Pancreas (tissue), 10 donors: ENCODE results near the gene EVC2. TPM values are rescaled to one million over a fixed set of nuclear protein-coding genes. Genes with fewer than 3 reads are reported as not detected.

Source experiments
- ATAC-seq, 4 donors: fragments of 200-7000 bp; cut with Tn5 transposase; one replicate each; pipeline versions ENCODE4 v1.8.0 to v1.9.1; 2020; ENCODE audit warnings: mild to moderate bottlenecking in 4 of 4, moderate library complexity in 4 of 4
- DNase-seq, 6 donors: peaks; one replicate each; pipeline ENCODE4 v3.0.0-alpha.2; 2020
- FAIRE-seq: peaks from 2 replicates; lab custom pipeline; 2012; peaks lifted over from hg19 to GRCh38; lab: Jason Lieb, UNC
- H3K27ac ChIP-seq, 4 donors: fragments of 200-600 bp; sonication (generic); 1 replicate in 3 of 4; 2 replicates in 1 of 4; pipeline versions ENCODE4 v1.5.0 to v1.8.0; 2020
- H3K27me3 ChIP-seq, 4 donors: fragments of 200-600 bp; one replicate each; pipeline ENCODE4 v1.8.0; 2021
- H3K36me3 ChIP-seq, 3 donors: fragments of 200-600 bp; sonication (generic) in 1 of 3; one replicate each; pipeline versions ENCODE4 v1.5.0 to v1.8.0; 2020 to 2021
- H3K4me1 ChIP-seq, 3 donors: fragments of 200-600 bp; one replicate each; pipeline ENCODE4 v1.8.0; 2021
- H3K4me3 ChIP-seq, 4 donors: fragments of 200-600 bp; sonication (generic) in 2 of 4; one replicate each; pipeline versions ENCODE4 v1.5.0 to v1.8.0; 2020 to 2021
- H3K9me3 ChIP-seq, 4 donors: fragments of 200-600 bp; one replicate each; pipeline ENCODE4 v1.8.0; 2021
- WGBS, 2 donors: extraction: QIAGEN DNeasy Blood & Tissue Kit; methylation state at CpG; one replicate each; pipeline ENCODE4 v1.1.7; 2013; 5-methylcytosine and 5-hydroxymethylcytosine counted together
- intact Hi-C, 3 donors: fragments of 100-400 bp; cut with DNase I; formaldehyde crosslinking; loops; one replicate each; pipeline versions ENCODE4 v1.11.1 to v1.14.2; 2022
- polyA plus RNA-seq, 2 donors: library from polyadenylated mRNA; stranded (reverse); fragments of 200-250 nt; gene quantifications; one replicate each; pipeline ENCODE4 v1.2.3, GENCODE V29; 2013
- total RNA-seq, 6 donors: library from RNA; stranded (reverse); fragmentation: NEBNext Ultra II Directional in 4 of 6; extraction: Animal tissue kit (Norgen Biotek cat#: 25700) in 4 of 6; gene quantifications; one replicate each; pipeline versions ENCODE4 v1.2.1 to v1.2.4, GENCODE V29; 2021 to 2023
- TF ChIP-seq, protein P1 (sequence below), 4 donors: fragments of 200-600 bp; sonication (generic) in 3 of 4; IDR thresholded peaks; one replicate each; pipeline versions ENCODE4 v1.5.0 to v1.8.0; 2021; ENCODE audit warnings: antibody characterized with exemption in 4 of 4
- donor health status: healthy with polysubstance abuse.
- donor health status: DM: no; HTN: no; CAD: no; lungs with moderate emphysema.
- donor health status: DM: no; HTN: no; CAD: no.
- donor health status: control.
- donor health status: control.
- donor health status: Bipolar disorder and iron deficiency.
- donor health status: DM: yes; HTN: yes; CAD: no.
- donor health status: DM: no; HTN: no; CAD: no.
- donor health status: DM: no; HTN: no; CAD: no.
- donor health status: DM: yes; HTN: yes; CAD: no.

EVC2 gene
- total and polyA plus RNA-seq, 8 donors = 1.2 to 4.2 (median 1.9) TPM

GRCh38 chr4:5524446-5525299, 183.7 kb downstream of the EVC2 start:
- Histone ChIP-seq H3K4me3 (no peak overlapping the region), H3K36me3 (no peaks in the 10 kb centered on the region), H3K27me3 (no peaks in the 10 kb centered on the region), H3K27ac (peak overlapping the region in 3 of 4 donors; percentile 25 to 68 (median 62)), H3K9me3 (no peaks in the 10 kb centered on the region), H3K4me1 (peaks cover 0 to 6% (median 0%) of the 10 kb centered on the region in 3 donors)
- FAIRE-seq (no peak), ATAC-seq (peak; percentile 74 to 95 (median 92)), DNase-seq (peak in 4 of 6 donors; percentile 30 to 58 (median 30))
- WGBS, 2 donors = 39 to 47% methylated on average over 5 of the region's 5 CpGs
- TF ChIP-seq, protein P1, sequence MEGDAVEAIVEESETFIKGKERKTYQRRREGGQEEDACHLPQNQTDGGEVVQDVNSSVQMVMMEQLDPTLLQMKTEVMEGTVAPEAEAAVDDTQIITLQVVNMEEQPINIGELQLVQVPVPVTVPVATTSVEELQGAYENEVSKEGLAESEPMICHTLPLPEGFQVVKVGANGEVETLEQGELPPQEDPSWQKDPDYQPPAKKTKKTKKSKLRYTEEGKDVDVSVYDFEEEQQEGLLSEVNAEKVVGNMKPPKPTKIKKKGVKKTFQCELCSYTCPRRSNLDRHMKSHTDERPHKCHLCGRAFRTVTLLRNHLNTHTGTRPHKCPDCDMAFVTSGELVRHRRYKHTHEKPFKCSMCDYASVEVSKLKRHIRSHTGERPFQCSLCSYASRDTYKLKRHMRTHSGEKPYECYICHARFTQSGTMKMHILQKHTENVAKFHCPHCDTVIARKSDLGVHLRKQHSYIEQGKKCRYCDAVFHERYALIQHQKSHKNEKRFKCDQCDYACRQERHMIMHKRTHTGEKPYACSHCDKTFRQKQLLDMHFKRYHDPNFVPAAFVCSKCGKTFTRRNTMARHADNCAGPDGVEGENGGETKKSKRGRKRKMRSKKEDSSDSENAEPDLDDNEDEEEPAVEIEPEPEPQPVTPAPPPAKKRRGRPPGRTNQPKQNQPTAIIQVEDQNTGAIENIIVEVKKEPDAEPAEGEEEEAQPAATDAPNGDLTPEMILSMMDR (IDR thresholded peaks at IDR 0.05) = no peak
- intact Hi-C loops = no loop called here

DNA sequence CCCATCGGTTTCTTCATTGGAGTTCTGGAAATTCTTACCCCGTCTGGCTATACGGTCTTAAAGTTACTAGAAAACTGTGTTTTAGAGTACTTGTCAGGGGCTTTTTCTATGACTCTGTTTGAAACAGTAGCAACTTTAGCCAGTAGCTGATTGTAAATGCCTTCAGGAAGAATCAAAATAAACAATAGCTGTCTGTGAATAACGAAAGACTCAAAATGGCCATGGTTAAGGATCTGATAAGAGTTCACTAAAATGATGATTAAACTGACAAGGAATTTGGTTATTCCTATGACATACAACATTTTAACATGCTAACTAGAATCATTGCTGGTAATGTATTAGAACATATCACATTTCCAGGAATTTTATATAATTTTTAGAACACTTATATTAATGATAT, 191.0 kb downstream of the EVC2 start:
- no peaks in the 10 kb centered on the region for H3K4me1 ChIP-seq
- DNase-seq (no peak), ATAC-seq (no peak), FAIRE-seq (no peak)
- H3K36me3 ChIP-seq = no peaks in the 10 kb centered on the region
- no peaks in the 10 kb centered on the region for H3K9me3 ChIP-seq
- TF ChIP-seq, protein P1 (IDR thresholded peaks at IDR 0.05) = no peak
- 70 to 94% methylated on average over 4 of the region's 4 CpGs for WGBS, 2 donors
- intact Hi-C loops = no loop called here
- H3K27ac ChIP-seq = no peak overlapping the region
- H3K4me3 ChIP-seq = no peak overlapping the region
- H3K27me3 ChIP-seq = no peaks in the 10 kb centered on the region

DNA sequence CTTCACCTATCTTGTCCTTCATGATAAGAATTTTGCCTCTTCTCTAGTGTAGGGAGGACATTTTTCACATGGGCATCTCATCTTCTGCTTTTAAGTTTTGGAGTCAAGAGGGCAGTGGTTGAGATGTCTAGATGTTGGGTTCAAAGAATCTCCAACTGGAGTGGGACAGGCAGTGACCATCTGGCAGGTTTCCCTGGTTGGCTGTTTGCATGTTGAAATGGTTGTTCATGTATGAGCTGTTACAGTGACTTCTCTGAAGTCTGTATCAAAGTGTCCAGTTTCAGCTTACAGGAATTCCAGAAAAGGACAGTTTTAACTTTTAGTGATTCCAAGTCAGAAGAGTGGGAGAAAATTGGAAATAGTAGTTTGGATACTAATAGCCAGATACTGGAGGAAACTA, 192.7 kb downstream of the EVC2 start:
- intact Hi-C loops = no loop called here
- Histone ChIP-seq H3K9me3 (no peaks in the 10 kb centered on the region), H3K36me3 (no peaks in the 10 kb centered on the region), H3K27me3 (no peaks in the 10 kb centered on the region), H3K4me3 (no peak overlapping the region), H3K27ac (no peak overlapping the region), H3K4me1 (no peaks in the 10 kb centered on the region)
- FAIRE-seq = no peak
- DNase-seq = no peak
- ATAC-seq = no peak
- TF ChIP-seq, protein P1 (IDR thresholded peaks at IDR 0.05) = no peak

Other genes starting within 250 kb of the EVC2 start
- gene EVC, start 2.6 kb upstream of the EVC2 start, total RNA-seq = 10 to 100 TPM; 10.4 to 17.8 (median 13.3) TPM
- gene EVC, start 2.6 kb upstream of the EVC2 start, polyA plus RNA-seq = 10 to 100 TPM in 1 of 2 donors, 1 to 10 TPM in 1; 2.8 to 10.3 TPM
- 1 to 10 TPM in 3 of 6 donors, under 1 TPM in 3; 0.69 to 3.5 (median 1.4) TPM for gene CRMP1, start 184.5 kb upstream of the EVC2 start, total RNA-seq
- 10 to 100 TPM in 1 of 2 donors, 1 to 10 TPM in 1; 4.6 to 21.4 TPM for gene CRMP1, start 184.5 kb upstream of the EVC2 start, polyA plus RNA-seq